Measurements from ENCODE around the gene KIAA0930.

Gene KIAA0930

DNA sequence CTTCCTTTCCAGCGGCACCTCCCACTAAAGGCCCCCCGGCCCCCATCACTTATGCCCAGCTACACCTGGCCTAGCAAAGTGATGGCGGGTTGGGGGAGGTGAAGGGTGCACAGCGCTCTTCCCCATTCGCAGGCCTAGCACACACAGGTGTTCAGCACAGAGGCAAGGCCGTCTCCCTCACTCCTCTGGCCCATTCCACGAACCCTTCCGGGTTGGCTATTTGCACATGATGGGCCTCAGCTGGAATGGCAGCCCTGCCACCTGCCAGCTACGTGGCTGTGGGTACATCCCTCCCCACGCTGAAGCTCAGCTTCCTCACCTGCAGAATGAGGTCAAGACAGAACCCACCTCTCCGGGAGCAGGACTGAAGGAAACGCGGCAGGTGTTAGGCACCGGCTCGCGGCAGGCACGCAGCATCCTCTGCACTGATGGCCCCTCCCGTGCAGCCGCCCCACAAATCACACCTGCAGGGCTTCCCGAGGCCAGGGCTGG lies 4.8 kb downstream of the KIAA0930 start:
- Mint-ChIP-seq H3K27ac (no peak overlapping the region), H3K4me1 (peaks cover 45% of the 10 kb centered on the region), H3K36me3 (ENCODE audit: low read depth) (no peaks in the 10 kb centered on the region), H3K9me3 (no peaks in the 10 kb centered on the region), H3K4me3 (no peak overlapping the region), H3K27me3 (no peaks in the 10 kb centered on the region)
- ATAC-seq = no peak
- no peak for DNase-seq

DNA sequence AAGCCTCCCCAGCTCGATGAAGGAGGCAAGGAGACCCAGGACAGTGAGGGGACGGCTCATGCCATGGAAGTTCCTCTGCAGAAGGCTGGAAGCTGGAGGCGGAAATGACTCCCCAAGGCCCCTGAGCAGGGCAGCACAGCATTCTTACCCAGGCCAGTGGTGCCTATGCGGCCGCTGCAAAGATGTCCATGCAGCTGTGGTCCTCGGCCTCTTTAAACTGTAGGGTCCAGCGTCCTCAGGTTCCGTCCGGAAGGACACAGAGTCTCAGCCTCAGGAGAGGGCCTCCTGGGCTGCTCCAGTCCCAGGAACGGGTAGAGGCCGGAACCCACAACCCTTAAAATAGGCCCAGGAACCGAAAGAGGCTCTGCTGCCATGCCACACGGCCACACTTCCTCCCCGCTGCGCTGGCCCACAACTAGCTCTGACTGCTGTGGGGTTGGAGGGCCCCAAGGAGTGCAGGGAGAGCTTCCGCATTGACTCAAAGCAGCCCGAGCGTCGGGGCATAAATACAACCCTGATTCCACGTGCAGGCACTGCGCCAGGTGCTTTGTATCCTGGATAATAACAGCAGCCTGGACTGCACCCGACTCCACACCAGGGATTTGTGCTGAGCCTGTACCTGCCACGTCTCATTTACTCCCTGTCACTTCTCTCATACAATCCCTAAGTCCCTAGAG lies 5.5 kb downstream of the KIAA0930 start:
- Mint-ChIP-seq H3K9me3 (no peaks in the 10 kb centered on the region), H3K36me3 (ENCODE audit: low read depth) (no peaks in the 10 kb centered on the region), H3K4me1 (peaks cover 44% of the 10 kb centered on the region), H3K27ac (no peak overlapping the region), H3K27me3 (no peaks in the 10 kb centered on the region), H3K4me3 (no peak overlapping the region)
- peak; percentile 44 for ATAC-seq
- DNase-seq = peak; percentile 38

DNA sequence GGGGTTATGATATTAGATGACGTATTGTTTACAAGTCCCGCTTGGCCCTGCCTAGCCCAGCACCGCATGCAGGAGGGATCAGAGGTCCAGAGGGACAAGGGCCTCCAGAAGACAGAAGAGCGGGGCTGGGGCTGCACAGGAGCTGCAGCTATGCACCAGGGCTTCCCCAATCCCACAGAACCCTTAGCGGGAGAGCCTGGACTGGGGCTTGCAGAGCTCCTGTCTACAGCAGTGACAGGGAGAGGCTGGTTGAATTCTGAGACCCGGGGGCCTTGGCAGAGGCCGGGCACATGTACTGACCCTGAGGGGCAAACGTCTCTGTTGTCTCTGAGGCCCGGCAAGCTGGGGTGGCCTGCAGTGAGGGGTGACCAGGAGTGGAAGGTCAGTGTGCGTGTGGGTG lies 6.9 kb downstream of the KIAA0930 start:
- no peaks in the 10 kb centered on the region for H3K36me3 Mint-ChIP-seq (ENCODE audit: low read depth)
- DNase-seq (no peak), ATAC-seq (no peak)
- H3K4me1 Mint-ChIP-seq = peaks cover 34% of the 10 kb centered on the region
- H3K4me3 Mint-ChIP-seq = no peak overlapping the region
- H3K9me3 Mint-ChIP-seq = no peaks in the 10 kb centered on the region
- no peak overlapping the region for H3K27ac Mint-ChIP-seq
- H3K27me3 Mint-ChIP-seq = no peaks in the 10 kb centered on the region

DNA sequence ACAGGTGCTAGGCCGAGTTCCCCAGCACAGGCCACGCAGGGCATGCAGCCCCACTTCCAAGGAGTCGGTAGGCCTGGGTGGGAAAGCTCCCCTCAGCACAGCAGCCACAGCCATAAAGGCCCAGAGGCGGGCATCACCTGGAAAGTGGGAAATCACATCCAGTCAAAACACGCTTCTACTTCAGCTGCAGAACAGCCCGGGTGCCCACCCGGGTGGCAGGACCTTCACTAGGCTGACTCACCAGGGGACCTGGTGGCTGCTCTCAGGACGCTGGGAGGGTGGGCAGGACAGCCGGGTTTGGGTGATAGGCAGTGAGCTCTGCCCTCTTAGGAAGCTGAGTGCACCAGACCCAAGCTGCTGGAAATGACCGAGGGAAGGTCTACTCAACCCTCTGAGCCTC lies 7.3 kb downstream of the KIAA0930 start:
- Mint-ChIP-seq H3K9me3 (no peaks in the 10 kb centered on the region), H3K27ac (no peak overlapping the region), H3K4me3 (no peak overlapping the region), H3K36me3 (ENCODE audit: low read depth) (no peaks in the 10 kb centered on the region), H3K4me1 (peaks cover 33% of the 10 kb centered on the region), H3K27me3 (no peaks in the 10 kb centered on the region)
- ATAC-seq (no peak), DNase-seq (no peak)

DNA sequence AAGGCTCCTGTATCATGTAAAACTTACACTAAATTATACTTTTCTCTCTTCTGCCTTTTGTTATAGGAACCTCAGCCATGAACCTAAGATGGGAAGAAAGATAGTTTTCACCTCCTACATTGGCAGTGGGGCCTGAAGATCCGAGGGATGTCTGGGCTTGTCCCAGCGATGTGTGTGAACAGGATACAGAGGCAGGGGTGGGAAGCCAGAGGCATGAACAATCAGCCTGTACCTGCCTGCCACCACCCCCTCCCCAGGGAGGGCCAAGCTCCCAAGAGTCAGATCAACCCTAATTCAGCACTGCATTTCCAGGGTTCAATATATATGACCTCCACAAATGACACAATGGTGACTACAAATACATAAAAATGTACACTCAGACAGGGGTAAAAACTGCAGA lies 9.4 kb downstream of the KIAA0930 start:
- Mint-ChIP-seq H3K4me1 (peaks cover 28% of the 10 kb centered on the region), H3K27me3 (no peaks in the 10 kb centered on the region), H3K9me3 (no peaks in the 10 kb centered on the region), H3K4me3 (no peak overlapping the region), H3K27ac (no peak overlapping the region), H3K36me3 (ENCODE audit: low read depth) (no peaks in the 10 kb centered on the region)
- DNase-seq (no peak), ATAC-seq (no peak)

DNA sequence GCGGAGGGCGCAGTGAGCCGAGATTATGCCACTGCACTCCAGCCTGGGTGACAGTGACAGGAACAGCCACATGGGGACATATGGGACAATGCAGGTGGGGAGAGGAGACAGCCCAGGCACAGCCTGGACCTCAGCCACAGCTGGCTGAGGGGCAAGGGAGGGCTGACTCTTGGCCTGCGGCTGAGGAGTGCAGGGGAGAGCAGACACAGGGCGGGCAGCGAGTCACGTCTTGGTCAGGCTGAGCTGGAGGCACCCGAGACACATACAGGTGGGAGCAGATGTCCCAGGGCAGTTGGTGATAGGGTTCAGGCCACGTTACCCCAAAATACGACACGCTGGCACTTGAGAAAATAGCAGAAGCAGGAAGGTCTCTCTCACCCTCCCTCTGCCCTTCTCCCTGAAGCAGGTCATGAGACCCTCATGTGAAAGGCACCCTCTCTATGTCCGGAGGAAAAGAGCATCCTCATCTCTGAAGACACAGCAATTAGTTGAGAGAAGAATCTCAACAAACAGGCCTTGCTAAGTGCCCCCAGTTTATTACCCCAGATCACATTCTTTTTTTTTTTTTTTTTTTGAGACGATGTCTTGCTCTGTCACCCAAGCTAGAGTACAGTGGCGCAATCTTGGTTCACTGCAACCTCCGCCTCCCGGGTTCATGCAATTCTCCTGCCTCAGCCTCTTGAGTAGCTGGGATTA lies 10.5 kb downstream of the KIAA0930 start:
- peaks cover 20% of the 10 kb centered on the region for H3K4me1 Mint-ChIP-seq
- H3K9me3 Mint-ChIP-seq = no peaks in the 10 kb centered on the region
- no peak for ATAC-seq
- no peak for DNase-seq
- no peaks in the 10 kb centered on the region for H3K27me3 Mint-ChIP-seq
- no peak overlapping the region for H3K27ac Mint-ChIP-seq
- H3K4me3 Mint-ChIP-seq = no peak overlapping the region
- no peaks in the 10 kb centered on the region for H3K36me3 Mint-ChIP-seq (ENCODE audit: low read depth)

DNA sequence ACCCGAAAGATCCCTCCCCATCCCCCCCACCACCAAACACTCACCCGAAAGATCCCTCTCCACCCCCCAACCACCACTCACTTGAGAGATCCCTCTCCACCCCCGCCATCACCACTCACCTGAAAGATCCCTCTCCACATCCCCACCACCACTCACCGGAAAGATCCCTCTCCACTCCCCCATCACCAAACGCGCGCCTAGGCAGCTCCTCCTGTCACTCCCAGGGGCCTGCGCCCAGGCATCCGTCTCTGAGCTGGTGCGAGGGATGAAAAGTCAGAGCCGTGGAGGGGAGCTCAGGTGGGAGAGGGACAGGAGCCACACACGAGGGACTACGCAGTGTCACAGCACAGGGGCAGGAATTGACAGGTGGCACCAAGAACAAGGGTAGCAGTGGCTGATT lies 11.5 kb downstream of the KIAA0930 start:
- Mint-ChIP-seq H3K27ac (no peak overlapping the region), H3K4me3 (no peak overlapping the region), H3K9me3 (no peaks in the 10 kb centered on the region), H3K4me1 (peaks cover 19% of the 10 kb centered on the region), H3K36me3 (ENCODE audit: low read depth) (no peaks in the 10 kb centered on the region), H3K27me3 (no peaks in the 10 kb centered on the region)
- no peak for DNase-seq
- ATAC-seq = no peak

DNA sequence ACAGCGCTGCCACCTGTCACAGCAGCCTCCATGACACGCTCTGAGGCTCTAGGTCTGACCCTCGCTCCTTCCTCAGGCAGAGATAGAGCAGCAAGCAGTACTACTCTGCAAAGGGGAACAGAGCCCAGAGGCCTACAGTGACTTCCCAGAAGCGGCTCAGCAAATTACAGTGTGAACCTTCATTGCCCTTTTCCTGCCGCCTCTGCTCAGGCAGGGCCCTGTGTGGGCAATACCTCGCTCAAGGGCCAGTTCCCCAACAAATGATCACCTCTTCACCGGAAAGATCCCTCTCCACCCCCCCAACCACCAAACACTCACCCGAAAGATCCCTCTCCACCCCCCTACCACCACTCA lies 12.3 kb downstream of the KIAA0930 start:
- no peak for ATAC-seq
- Mint-ChIP-seq H3K27ac (no peak overlapping the region), H3K9me3 (no peaks in the 10 kb centered on the region), H3K36me3 (ENCODE audit: low read depth) (no peaks in the 10 kb centered on the region), H3K4me3 (no peak overlapping the region), H3K4me1 (peaks cover 23% of the 10 kb centered on the region), H3K27me3 (no peaks in the 10 kb centered on the region)
- DNase-seq = no peak

DNA sequence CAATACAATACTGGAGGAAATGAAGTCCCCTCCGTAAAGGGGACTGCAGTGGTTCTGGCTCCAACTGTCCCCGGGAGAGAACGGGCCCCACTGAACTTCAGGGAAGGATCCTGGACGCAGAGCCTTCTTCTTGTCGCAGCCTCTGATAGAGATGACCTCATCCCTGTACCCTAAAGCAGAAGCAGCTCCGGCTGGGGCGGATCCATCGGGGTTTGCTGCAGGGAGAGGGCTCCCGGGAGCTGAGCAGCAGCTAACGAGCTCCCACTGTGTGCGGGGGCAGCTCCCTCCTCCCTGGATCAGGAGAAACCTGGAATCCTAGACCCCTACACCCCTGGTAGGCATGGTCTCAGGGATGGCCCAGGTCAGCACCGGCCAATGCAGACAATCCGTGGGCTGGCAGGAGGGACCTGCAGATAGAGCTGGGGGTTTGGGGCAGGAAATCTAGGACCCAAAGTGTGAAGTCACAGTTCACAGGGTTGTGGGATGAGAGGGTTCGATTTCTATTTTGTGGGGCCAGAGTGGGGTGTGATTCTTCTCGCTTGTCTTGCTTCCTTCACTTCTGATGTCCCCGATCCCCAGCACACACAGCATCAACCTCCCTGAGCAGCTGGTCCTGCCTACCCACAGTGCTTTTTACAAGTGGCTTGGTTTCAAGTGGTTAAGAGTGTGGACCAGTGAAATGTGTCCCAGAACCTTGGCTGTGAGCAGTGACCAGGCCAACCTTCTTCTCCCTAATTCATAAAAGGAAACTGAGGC lies 12.9 kb downstream of the KIAA0930 start:
- peak; percentile 10 for ATAC-seq
- H3K27me3 Mint-ChIP-seq = no peaks in the 10 kb centered on the region
- no peak for DNase-seq
- H3K4me1 Mint-ChIP-seq = peaks cover 26% of the 10 kb centered on the region
- no peak overlapping the region for H3K4me3 Mint-ChIP-seq
- no peaks in the 10 kb centered on the region for H3K9me3 Mint-ChIP-seq
- H3K36me3 Mint-ChIP-seq (ENCODE audit: low read depth) = no peaks in the 10 kb centered on the region
- no peak overlapping the region for H3K27ac Mint-ChIP-seq

DNA sequence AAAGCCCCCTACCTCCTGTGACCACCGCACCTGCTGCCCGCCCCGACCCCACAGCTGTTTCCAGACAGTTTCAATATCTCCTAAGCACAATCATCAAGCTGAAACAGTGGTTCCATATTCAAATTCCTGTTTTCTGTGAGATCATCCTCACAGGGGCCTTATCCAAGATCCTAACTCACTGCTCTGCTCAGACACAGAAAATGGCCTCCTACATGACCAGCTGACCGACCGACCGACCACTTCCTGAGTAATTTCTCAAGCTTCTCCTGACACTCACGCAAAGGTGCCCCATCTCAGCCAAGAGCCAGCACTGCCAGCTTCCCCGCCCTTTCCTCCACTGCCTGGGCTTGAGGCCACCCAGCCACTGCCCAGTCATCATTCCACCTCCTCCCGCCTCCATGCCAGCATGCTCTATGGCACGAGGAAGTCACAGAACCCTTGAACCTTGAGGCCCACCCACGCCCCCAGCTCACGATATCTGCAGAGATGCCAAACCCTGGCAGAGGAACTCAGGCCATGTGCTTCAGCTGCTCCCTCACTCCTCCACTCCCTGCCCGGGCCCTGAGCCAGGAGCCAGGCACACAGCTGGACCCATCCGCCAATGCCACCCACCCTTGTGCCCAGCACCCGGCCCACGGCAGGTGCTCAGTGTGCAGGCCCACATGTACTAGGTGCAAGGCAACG lies 14.0 kb downstream of the KIAA0930 start:
- peaks cover 32% of the 10 kb centered on the region for H3K4me1 Mint-ChIP-seq
- H3K27me3 Mint-ChIP-seq = no peaks in the 10 kb centered on the region
- DNase-seq (no peak), ATAC-seq (no peak)
- no peaks in the 10 kb centered on the region for H3K9me3 Mint-ChIP-seq
- no peaks in the 10 kb centered on the region for H3K36me3 Mint-ChIP-seq (ENCODE audit: low read depth)
- no peak overlapping the region for H3K4me3 Mint-ChIP-seq
- no peak overlapping the region for H3K27ac Mint-ChIP-seq

DNA sequence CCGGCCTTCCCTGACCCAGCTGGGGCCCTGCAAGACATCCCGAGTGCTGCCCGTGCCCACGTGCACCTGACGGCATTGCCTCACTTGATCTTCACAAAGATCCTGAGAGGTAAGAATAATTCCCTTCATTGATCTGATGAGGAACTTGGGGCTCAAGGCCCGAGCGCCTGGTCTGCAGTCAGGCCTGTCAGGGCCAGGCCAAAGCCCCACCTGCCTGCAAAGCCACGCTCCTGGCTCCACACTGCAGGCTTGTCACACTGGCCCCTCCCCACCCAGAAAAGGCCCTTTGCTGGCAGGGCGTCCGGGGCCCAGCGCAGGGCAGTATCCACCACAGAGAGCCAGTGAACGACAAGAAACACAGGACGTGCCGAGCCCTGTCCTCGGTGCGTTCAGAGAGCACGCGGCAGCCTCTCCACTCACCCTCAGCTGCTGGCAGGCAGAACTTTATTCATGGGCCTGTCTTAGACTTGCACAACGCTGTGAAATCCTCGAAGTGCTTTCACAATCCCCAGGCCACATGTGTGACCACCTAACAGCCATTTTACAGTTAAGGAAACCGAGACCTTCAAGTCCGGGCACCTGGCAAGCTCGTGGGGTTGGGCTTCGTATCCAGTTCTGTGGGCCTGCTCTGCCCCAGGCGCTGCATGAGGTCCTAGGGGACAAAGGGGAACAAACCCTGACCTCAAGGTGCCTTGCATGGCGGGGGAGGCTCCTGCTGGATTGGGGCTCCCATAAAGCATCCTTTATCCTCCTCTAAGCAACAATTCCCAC lies 14.8 kb downstream of the KIAA0930 start:
- no peak overlapping the region for H3K27ac Mint-ChIP-seq
- peaks cover 34% of the 10 kb centered on the region for H3K4me1 Mint-ChIP-seq
- H3K9me3 Mint-ChIP-seq = no peaks in the 10 kb centered on the region
- no peaks in the 10 kb centered on the region for H3K27me3 Mint-ChIP-seq
- ATAC-seq = no peak
- DNase-seq = no peak
- H3K4me3 Mint-ChIP-seq = no peak overlapping the region
- no peaks in the 10 kb centered on the region for H3K36me3 Mint-ChIP-seq (ENCODE audit: low read depth)

DNA sequence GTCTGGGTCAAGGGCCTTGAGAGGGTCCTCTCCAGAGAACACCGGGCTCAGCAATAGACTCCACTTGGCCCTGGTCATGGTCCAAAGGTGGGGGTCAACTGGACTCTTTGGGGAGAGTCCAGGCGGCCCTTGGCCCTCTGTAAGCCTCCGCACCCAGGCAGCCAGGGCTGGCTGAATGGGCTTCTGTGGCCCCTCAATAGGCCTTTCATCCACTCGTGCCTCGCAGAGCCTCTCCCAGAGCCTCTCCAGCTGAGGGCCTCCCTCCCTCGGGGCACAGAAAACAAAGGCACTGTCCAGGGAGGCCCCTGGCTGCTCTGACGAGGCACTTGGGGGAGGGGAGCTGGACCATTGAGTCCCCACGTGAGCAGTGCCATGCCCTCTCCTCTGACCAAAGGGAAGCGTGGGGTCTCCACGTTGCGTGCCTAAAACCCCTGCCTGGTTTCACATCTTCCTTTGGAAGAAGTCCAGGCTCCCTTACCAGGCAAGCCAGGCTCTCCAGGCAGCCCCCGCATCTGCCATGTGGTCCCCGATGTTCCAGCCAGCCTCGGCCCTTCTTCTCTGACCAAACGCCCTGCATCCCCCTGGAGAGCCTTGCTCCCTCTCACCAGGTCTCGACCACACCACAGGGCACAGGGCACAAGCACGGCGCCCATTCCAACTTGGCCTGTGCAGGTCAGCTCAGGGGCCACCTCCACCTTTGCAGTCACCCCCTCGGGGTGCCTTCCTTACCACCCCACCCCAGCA lies 15.5 kb downstream of the KIAA0930 start:
- Mint-ChIP-seq H3K9me3 (no peaks in the 10 kb centered on the region), H3K4me1 (peaks cover 35% of the 10 kb centered on the region), H3K27me3 (no peaks in the 10 kb centered on the region), H3K36me3 (ENCODE audit: low read depth) (no peaks in the 10 kb centered on the region), H3K4me3 (no peak overlapping the region), H3K27ac (no peak overlapping the region)
- no peak for DNase-seq
- ATAC-seq = no peak

DNA sequence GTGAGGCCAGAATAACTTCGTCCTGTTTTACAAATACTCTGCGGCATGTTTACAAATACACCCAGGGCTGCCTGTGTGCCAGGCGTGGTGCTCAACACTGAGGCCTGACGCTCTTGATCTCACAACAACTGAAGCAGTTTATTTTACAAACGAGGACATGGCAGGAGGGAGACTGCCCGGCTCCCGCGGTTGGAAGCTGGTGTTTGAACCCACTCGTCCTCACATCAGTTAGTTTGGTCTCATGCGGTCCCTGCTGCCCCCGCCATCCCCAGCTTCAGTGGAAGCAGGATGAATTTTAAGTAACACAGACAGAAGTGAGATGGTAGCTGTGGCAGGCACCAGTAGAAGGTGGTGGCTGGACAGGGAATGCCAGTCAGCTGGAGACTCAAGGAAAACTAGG lies 16.4 kb downstream of the KIAA0930 start:
- ATAC-seq (no peak), DNase-seq (no peak)
- Mint-ChIP-seq H3K4me3 (no peak overlapping the region), H3K27me3 (no peaks in the 10 kb centered on the region), H3K36me3 (ENCODE audit: low read depth) (no peaks in the 10 kb centered on the region), H3K27ac (no peak overlapping the region), H3K4me1 (peaks cover 39% of the 10 kb centered on the region), H3K9me3 (no peaks in the 10 kb centered on the region)

Data from activated naive CD8-positive, alpha-beta T cell treated with anti-CD3 and anti-CD28 coated beads, Interleukin-2, amount 50 U/mL, for 24 hours (primary cell).